Breast epithelium (tissue), 4 donors: ENCODE measurements around the gene KAT6B. TPM values are rescaled to one million over a fixed set of nuclear protein-coding genes. Genes with fewer than 3 reads are reported as not detected.
A peak's percentile ranks its signal among the peaks of the same experiment; 100 is the strongest.

Experiments
- DNase-seq, 2 donors: peaks; one replicate each; pipeline ENCODE4 v3.0.0-alpha.2; 2019; ENCODE audit warnings: low spot score in 2 of 2
- H3K27ac ChIP-seq, 2 donors: fragments of 200-600 bp; sonication (generic) in 1 of 2; one replicate each; pipeline ENCODE4 v1.5.1; 2016 to 2019; ENCODE audit warnings: mild to moderate bottlenecking in 1 of 2
- H3K27me3 ChIP-seq, 2 donors: fragments of 200-600 bp; sonication (generic) in 1 of 2; one replicate each; pipeline versions ENCODE4 v1.5.1 to v1.6.0; 2017 to 2019; ENCODE audit warnings: control low read depth in 1 of 2, mild to moderate bottlenecking in 1 of 2
- H3K36me3 ChIP-seq: fragments of 200-600 bp; one replicate; pipeline ENCODE4 v1.5.1; 2019
- H3K4me1 ChIP-seq, 2 donors: fragments of 200-600 bp; sonication (generic); one replicate each; pipeline ENCODE4 v1.5.1; 2016 to 2019; ENCODE audit warnings: control low read depth in 1 of 2
- H3K4me3 ChIP-seq, 3 donors: fragments of 200-600 bp; sonication (generic); 1 replicate in 2 of 3; 2 replicates in 1 of 3; pipeline ENCODE4 v1.5.1; 2016 to 2019; ENCODE audit warnings: mild to moderate bottlenecking in 3 of 3, moderate library complexity in 2 of 3
- H3K9me3 ChIP-seq, 2 donors: fragments of 200-600 bp; sonication (generic) in 1 of 2; one replicate each; pipeline ENCODE4 v1.5.1; 2016 to 2019; ENCODE audit warnings: control low read depth in 1 of 2
- CTCF ChIP-seq, 3 donors: fragments of 450-650 bp; IDR thresholded peaks; one replicate each; pipeline ENCODE4 v1.5.1; 2016 to 2017; ENCODE audit warnings: antibody characterized with exemption in 3 of 3, mild to moderate bottlenecking in 3 of 3, moderate library complexity in 3 of 3
- POLR2A ChIP-seq: fragments of 450-650 bp; IDR thresholded peaks from one replicate; pipeline ENCODE4 v1.6.1; 2016; ENCODE audit warnings: antibody characterized with exemption, mild to moderate bottlenecking, moderate library complexity
- POLR2AphosphoS5 ChIP-seq, 3 donors: sonication (generic); formaldehyde crosslinking; IDR thresholded peaks; one replicate each; pipeline ENCODE4 v1.6.1; 2017; ENCODE audit warnings: antibody characterized with exemption in 3 of 3
- intact Hi-C: fragments of 100-400 bp; cut with DNase I; formaldehyde crosslinking; loops from one replicate; pipeline ENCODE4 v1.15.1; 2023; ENCODE audit warnings: low total_unique reads
- total RNA-seq, 3 donors: library from RNA; depleted of rRNA; stranded (reverse); fragments of >200 nt; gene quantifications; one replicate each; pipeline ENCODE4 v1.1.0, GENCODE V29; 2016

The KAT6B gene
- total RNA-seq, 3 donors from 2014 or later: 46.2 to 90.3 (median 55.7) TPM

- Histone ChIP-seq H3K36me3 (no peaks in the 10 kb centered on the region), H3K27me3 (no peaks in the 10 kb centered on the region), H3K4me3 (no peak overlapping the region), H3K9me3 (no peaks in the 10 kb centered on the region), H3K27ac (no peak overlapping the region), H3K4me1 (peaks cover 0 to 13% of the 10 kb centered on the region in 2 donors)
- TF ChIP-seq POLR2AphosphoS5 (IDR thresholded peaks at IDR 0.05) (no peak), POLR2A (no peak)
- intact Hi-C loops: no loop called here
- no peak for DNase-seq
These were observed 11.3 kb downstream of the KAT6B start for GRCh38 chr10:74837743-74838142.

GRCh38 chr10:74839708-74840107 is 13.3 kb downstream of the KAT6B start:
- TF ChIP-seq CTCF (IDR thresholded peaks at IDR 0.05) (no peak), POLR2AphosphoS5 (IDR thresholded peaks at IDR 0.05) (no peak), POLR2A (no peak)
- Histone ChIP-seq H3K27me3 (no peaks in the 10 kb centered on the region), H3K4me1 (peaks cover 0 to 13% of the 10 kb centered on the region in 2 donors), H3K27ac (peak overlapping the region; percentile 13 to 50), H3K4me3 (no peak overlapping the region), H3K9me3 (no peaks in the 10 kb centered on the region), H3K36me3 (no peaks in the 10 kb centered on the region)
- intact Hi-C loops: no loop called here
- DNase-seq: no peak

DNA sequence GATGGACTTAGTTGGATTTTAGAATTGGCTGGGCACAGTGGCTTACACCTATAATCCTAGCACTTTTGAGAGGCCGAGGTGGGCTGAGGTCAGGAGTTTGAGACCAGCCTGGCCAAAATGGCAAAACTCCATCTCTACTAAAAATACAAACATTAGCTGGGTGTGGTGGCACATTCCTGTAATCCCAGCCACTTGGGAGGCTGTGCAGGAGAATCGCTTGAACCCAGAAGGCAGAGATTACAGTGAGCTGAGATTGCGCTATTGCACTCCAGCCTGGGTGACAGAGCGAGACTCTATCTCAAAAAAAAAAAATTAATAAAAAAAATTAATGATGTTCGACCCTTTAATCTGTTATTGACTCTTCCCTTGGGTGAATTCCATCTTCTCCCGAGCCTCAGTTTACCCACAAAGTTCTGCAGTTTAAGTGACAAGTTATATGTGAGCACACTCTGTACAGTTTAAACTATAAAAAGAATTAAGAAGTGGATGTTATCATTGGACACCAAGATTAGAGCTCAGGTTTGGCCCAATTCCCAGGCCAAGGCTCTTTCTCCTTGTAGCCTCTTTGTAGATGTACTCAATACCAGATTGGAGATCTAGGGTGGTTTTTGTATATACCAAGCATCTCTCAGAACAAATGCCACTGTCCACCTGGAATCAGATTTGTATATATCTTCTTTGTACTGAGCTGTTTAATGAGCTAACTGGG is 15.0 kb downstream of the KAT6B start:
- H3K4me1 ChIP-seq: peaks cover 0 to 13% of the 10 kb centered on the region in 2 donors
- H3K27ac ChIP-seq: peak overlapping the region; percentile 27 to 60
- TF ChIP-seq POLR2AphosphoS5 (IDR thresholded peaks at IDR 0.05) (no peak), CTCF (IDR thresholded peaks at IDR 0.05) (no peak), POLR2A (no peak)
- H3K27me3 ChIP-seq: no peaks in the 10 kb centered on the region
- intact Hi-C loops: no loop called here
- no peak overlapping the region for H3K4me3 ChIP-seq
- DNase-seq: no peak
- no peaks in the 10 kb centered on the region for H3K36me3 ChIP-seq
- H3K9me3 ChIP-seq: no peaks in the 10 kb centered on the region

GRCh38 chr10:74842301-74842954 is 16.0 kb downstream of the KAT6B start:
- DNase-seq: no peak
- no peak for TF ChIP-seq POLR2A
- no peak for TF ChIP-seq CTCF (IDR thresholded peaks at IDR 0.05)
- TF ChIP-seq POLR2AphosphoS5 (IDR thresholded peaks at IDR 0.05): no peak
- Histone ChIP-seq H3K27me3 (no peaks in the 10 kb centered on the region), H3K4me3 (no peak overlapping the region), H3K27ac (peak overlapping the region; percentile 4 to 60), H3K36me3 (no peaks in the 10 kb centered on the region), H3K4me1 (peaks cover 0 to 13% of the 10 kb centered on the region in 2 donors), H3K9me3 (no peaks in the 10 kb centered on the region)
- intact Hi-C loops: no loop called here

DNA sequence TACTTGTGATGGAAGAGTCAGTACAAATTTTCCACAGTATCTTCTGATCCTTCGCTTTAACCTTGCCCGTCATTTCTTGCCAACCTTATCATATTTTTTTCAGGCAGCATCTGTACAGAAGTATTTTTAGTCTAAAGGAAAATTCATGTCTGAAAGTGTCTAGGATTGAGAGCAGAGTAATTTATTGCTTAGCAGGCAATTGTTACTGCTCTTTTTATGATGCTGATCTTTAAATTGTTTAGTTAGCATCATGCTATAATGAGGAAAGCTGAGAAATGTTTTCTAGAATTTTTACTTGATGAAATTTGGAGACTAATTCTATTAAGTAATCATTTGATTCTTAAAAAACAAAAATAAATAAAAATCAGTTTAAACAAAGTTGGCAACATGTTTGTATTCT is 20.6 kb downstream of the KAT6B start:
- H3K36me3 ChIP-seq: no peaks in the 10 kb centered on the region
- TF ChIP-seq POLR2A (no peak), CTCF (IDR thresholded peaks at IDR 0.05) (no peak), POLR2AphosphoS5 (IDR thresholded peaks at IDR 0.05) (no peak)
- no peaks in the 10 kb centered on the region for H3K9me3 ChIP-seq
- intact Hi-C loops: no loop called here
- H3K27ac ChIP-seq: no peak overlapping the region
- H3K4me3 ChIP-seq: no peak overlapping the region
- peaks cover 0 to 6% of the 10 kb centered on the region in 2 donors for H3K4me1 ChIP-seq
- H3K27me3 ChIP-seq: no peaks in the 10 kb centered on the region
- DNase-seq: no peak
